GM21526 (cell line): ENCODE results near the gene SENP1.

Experiments
- ATAC-seq: cut with Tn5 transposase; IDR thresholded peaks from one replicate; pipeline ENCODE4 v1.9.1; 2021; ENCODE audit warnings: moderate library complexity; ENCODE audit not compliant: unreplicated experiment, low FRiP score

The SENP1 gene

DNA sequence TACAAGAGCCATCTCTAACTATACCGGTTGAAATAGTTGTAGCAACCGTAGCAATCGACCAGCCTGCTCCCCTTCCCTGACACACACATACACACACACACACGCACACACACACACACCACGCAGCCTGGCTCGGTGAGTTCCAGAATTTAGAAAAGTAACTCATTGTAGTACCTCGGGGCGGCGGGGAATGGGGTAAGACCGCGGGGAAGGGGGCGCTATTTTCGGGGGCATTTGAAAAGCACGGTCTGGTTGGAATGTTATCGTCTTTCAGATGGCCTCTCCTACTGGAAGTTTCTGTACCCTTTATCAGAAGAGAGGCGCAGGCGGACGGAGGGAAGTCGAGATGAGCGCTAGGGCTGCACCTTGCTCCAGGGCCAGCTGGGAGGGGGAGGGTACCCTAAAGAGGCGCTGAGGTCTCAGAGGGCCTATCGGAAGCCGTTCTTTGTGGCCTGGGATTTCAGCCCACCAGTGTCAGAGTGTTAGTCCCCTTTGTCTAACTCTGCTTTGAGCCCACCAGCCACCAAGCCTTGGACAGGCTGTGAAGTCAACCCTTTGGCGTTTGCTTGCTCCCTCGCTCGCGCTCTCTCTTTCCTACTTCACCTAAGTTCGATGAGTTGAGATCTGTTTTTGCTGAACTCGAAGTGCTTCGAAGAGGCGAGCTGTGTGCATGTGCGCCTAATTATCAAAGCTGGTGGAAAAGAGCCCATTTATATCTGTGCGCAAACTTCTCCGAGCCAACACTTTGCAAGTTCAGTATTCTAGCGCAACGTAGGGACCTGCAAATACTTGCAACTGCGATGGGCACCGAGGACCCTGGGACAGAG is 102.4 kb downstream of the SENP1 start:
- no peak for ATAC-seq

DNA sequence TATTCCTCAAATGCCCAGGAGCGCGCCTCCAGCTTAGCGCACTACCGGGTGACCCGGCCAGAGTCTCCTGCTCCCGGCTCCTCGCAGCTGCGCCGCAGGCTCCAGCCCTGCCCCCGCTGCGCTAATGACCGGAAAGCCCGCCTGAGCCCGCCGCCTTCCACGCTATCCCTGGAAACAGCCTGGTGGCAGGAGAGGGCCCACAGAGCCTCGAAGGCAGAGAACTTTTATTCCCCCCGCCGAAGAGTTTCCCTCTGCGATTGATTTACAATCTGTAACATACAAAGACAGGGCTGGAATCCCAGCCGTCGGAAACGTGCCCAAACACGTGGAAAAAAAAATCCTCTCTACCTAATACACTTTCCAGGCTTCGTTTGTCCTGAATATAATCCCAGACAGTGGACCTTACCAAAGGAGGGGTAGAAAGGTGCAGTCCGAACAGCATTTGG is 103.1 kb downstream of the SENP1 start:
- no peak for ATAC-seq

DNA sequence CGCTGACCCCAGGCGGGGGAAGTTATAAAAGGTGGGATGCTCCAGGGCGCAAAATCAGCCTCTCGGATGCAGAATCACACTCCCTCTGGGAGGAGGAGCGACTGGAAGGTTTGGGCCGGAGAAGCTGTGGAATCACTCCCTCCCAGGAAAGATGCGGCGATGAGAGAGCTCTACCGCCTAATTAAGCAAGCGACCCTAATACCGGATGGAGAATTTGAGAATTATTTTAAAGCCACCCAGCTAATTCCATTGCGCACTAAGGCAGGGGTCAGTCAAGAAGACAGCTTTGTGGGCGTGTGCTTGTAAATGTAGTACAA is 103.5 kb downstream of the SENP1 start:
- ATAC-seq, result no peak

DNA sequence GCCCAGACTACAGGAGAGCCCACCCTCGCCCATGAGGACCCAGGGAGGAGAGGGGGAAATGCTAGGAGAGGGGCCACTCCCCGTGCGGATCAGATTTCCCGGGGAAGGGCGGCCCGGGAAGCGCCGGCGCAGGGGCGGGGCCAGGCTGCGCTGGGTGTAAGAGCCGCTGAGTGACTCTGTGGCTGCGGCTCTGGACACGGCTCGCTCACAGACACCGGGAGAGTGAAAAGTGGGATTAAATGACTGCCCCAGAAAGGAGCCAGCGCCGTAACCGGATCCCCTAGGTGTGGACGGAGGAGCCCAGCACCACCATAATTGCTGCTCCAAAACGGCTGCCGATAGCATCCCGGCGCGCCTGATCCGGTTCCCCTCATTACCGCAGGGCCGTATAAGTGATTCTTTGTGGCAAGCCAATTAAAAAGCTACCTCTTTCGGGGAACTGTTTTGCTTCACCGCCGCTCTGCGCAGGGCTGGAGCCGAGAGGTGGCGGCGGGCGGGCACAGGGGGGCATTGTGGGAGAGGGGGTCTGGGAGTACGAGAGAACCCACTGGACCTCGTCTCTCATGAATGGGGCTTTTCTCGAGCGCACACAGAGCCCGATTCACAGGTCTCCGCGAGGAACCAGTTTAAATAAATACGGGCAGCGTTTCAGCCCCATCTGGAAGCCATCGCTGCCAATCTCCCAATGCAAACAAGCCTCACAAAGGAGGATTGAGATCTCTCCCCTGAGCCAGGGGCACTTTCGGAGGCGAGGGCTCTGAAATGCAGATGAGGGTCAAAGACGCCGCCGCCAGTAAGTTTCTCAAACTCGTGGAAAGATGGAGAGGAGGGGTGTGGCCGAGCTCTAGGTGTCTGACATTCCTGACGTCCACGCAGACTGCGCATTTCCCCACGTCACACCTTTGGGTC is 104.1 kb downstream of the SENP1 start:
- ATAC-seq, result no peak

DNA sequence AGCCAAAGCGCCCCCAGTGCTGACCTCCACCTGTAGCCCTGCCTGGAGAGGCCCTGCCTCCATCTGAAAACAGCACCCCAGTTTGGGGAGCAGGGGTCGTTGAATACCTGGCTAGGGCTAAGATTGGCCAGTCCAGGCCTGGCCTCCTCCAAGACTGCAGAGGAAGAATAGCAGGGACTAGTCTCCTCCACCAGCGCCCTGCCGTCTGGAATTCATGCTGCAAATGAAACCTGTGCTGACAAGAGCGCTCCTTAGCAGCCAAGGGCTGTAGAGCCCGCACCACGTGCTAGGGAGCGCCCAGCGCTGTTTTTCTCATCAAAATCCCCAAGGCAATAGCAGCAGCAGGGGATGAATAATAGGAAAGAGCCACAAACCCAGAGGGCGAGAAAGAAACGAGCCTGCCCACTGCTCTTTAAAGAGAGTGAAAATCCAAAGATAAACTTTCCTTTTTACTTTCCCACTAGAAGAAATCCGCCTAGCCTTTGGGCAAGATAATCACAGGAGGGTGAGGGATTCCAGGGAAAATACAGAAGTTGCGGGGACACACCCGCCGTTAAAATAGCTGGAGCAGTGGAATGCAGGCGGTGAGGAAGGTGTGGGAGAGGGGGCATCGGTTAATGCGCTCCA is 104.9 kb downstream of the SENP1 start:
- no peak for ATAC-seq

DNA sequence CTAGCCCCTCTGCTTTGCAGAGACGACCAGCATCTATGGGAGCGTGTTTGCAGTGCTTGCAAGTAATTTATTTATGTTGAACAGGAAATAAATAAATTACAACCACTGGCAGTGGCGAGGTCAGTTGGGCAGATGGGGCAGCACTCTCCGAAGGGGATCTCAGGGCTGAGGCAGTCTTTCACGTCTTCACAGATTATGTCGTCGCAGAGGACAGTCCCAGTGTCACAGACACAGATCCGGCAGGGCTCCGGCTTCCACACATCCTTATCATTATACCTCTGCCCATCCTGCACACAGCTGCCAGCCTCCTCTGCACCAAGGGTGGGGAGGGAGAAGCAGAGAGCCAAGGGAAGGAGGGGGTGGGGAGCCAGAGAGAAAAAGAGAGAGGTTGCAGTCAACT is 106.1 kb downstream of the SENP1 start:
- no peak for ATAC-seq

DNA sequence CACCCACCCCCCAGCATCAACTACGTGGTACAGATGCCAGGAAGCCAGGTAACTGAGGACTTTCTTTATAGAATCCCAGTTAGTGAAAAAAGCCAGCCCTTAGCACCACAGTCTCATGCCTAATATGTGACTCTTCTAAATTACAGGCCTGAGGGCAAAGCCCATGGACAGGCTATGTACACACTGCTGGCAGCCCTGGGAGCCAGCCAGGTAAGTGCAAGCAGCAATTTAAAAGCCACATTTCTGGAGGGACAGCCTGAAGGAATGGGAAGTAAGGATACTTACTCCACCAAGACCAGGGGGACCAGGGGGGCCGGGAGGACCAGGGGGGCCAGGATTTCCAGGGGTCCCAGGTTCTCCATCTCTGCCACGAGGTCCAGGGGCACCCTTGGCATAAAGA is 108.6 kb downstream of the SENP1 start:
- ATAC-seq, result no peak

DNA sequence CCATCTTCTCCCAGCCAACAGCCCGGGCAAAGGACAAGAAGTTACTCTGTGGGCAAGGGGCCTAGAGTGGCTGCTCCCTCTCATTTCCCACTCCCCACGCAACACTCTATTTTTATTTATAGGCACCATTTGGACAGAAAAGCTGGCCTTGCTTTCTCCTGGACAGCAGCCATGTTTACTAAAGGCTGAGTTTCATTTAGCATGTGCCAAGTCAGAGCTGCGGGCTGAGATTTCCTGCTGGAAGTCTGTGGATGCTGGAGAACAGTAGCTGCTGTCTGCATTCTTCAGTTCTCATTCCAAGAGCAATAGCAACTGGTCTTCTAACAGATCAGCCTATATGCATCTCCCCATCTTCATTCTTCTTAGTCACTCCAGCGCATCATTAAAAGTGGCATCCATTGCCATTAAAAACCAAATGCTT is 109.9 kb downstream of the SENP1 start:
- ATAC-seq, result no peak

DNA sequence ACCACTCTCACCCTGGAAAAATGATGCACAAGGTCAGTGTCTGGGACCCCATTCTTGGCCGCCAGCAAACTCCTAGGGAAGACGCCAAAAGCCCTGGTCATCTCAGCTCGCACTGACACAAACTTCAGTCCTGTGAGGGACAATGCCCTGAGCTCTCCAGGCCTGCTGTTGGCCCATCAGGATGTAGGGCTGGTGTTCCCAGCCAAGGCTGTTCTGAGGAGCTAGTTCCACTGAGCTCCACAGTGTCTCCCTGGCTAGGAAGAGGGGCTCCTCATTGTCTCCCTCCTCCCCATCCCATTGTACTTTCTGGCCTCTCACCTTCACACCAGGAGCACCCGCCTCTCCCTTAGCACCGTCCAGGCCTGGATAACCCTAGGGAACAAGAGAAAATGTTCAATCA is 112.4 kb downstream of the SENP1 start:
- ATAC-seq, result no peak
